ENCODE measurements around the gene HMX3.
A peak's percentile ranks its signal among the peaks of the same experiment; 100 is the strongest.

HMX3 gene

DNA sequence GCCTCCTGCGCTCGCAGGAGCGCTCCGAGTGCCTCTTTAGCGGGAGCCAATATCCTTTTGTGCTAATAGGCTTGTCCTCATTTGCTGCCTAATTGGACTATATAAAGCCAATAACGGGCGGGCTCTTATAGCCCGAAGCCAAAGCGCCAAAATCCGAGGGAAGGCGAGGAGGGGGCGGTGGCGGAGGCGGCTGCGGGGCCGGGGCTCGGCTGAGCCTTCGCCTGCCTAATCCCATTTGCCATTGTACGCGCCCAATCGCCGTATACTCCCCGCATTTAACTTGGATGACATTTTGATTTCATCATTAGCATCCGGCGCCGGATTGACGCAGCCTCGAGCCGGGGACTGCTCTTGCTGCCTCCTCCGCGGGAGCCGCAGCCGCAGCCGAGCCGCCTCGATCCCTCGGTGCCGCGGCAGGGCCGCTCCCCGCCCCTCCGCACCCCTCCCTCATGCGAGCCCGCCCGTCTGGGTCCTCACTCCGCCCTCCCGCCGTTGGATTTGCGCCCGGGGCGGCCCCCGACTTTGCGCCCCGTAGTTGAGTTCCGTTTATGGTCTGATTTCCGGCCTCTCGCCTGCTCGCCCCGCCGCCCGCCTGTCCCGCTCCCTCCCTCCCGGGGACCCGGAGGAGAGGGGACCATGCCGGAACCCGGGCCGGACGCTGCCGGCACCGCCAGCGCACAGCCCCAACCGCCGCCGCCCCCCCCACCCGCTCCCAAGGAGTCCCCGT lies at the start of gene HMX3:
HMX3 (plus strand) TSS at position 556 of the 727 bp plus-strand sequence; CDS start at position 637, 81 bp downstream.
- peak within 1 kb of the TSS; percentile 78 to 95 (median 87) for H3K4me2 ChIP-seq

DNA sequence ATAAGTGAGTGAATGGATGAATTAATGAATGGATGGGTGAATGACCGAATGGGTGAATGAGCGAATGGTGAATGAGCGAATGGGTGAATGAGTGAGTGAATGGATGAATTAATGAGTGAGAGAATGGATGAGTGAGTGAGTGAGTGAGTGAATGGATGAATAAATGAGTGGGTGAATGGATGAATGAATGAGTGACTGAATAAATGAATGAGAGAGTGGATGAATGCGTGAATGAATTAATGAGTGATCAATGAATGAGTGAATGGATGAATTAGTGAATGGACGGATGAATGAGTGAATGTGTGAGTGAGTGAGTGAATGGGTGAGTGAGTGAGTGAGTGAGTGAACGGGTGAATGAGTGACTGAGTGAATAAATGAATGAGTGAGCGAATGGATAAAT lies 49.5 kb upstream of the HMX3 start:
- no peak for TF ChIP-seq Cebpa-rat (IDR thresholded peaks at IDR 0.05)
- Histone ChIP-seq H3K4me2 (no peak overlapping the region), H3K4me1 (no peaks in the 10 kb centered on the region; a peak in 1 of 20 replicates), H3K27ac (no peak overlapping the region), H3K9ac (no peak overlapping the region), H3K27me3 (no peaks in the 10 kb centered on the region), H3K9me3 (replicated peaks in 1 of 11) (no peaks in the 10 kb centered on the region), H3K36me3 (no peaks in the 10 kb centered on the region), H4K20me1 (no peaks in the 10 kb centered on the region), H3K4me3 (no peak overlapping the region)

More for the DNA sequence above, at the start of gene HMX3:
- H3K27ac ChIP-seq, result no peak within 1 kb of the TSS
- H3K4me3 ChIP-seq, result peak within 1 kb of the TSS; percentile 51 to 72 (median 57)
- H3K4me1 ChIP-seq, result peaks cover 26 to 58% (median 48%) of the 10 kb centered on the region in 10 experiments
- TF ChIP-seq Cebpa-rat (IDR thresholded peaks at IDR 0.05), result no peak
- no peaks in the 10 kb centered on the region for H3K36me3 ChIP-seq
- H3K9me3 ChIP-seq (replicated peaks in 1 of 11), result peaks cover 0 to 24% (median 12%) of the 10 kb centered on the region in 11 experiments; a peak in 17 of 22 replicates
- peaks cover 97 to 100% (median 100%) of the 10 kb centered on the region in 11 experiments for H3K27me3 ChIP-seq
- H4K20me1 ChIP-seq, result peaks cover 0 to 76% (median 54%) of the 10 kb centered on the region in 11 experiments; a peak in 19 of 22 replicates
- H3K9ac ChIP-seq, result peak within 1 kb of the TSS in 8 of 11 experiments; percentile 13 to 53 (median 36); a peak in 10 of 22 replicates

DNA sequence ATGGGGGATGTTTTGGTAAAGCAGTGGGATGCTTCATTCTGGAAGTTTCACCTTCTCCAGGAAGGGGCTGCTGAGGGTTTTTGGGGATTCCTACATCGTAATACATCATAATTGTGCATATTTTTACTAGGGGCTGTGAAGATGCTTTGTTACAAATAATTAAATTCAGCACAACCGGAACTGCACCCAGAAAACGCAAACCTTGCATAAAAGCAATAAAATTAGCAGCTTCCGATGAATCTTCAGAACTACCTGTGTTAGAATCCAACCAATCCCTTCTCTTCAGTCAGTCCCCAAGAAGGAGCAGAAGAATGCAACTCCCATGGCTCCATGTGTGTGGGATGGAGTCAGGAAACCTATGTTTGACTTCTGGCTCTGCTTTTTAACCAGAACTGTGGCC lies 48.4 kb upstream of the HMX3 start:
- Histone ChIP-seq H3K9me3 (replicated peaks in 1 of 11) (no peaks in the 10 kb centered on the region), H3K36me3 (no peaks in the 10 kb centered on the region), H3K9ac (no peak overlapping the region), H3K27ac (no peak overlapping the region), H3K27me3 (no peaks in the 10 kb centered on the region), H3K4me3 (no peak overlapping the region), H3K4me2 (no peak overlapping the region), H3K4me1 (no peaks in the 10 kb centered on the region; a peak in 1 of 20 replicates), H4K20me1 (no peaks in the 10 kb centered on the region)
- TF ChIP-seq Cebpa-rat (IDR thresholded peaks at IDR 0.05), result no peak

DNA sequence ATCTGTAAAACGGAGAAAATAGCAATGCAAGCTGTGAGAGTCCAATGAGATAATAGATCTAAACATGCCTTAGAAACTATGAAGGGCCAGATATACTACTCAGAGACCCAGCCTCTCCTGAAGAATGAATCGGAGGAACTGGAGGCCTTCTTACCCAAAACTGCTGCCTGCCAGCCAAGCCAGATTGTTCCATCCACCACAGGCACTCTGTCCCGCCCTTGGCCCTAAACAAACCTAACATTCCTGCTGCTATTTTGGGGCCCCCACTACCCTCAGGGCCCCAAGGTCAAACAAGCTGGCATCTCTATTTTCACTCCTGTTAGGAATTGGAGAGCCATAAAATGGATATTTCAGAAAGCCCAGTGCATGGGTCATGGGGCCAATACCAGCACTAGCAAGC lies 48.0 kb upstream of the HMX3 start:
- Histone ChIP-seq H4K20me1 (no peaks in the 10 kb centered on the region), H3K27ac (no peak overlapping the region), H3K9ac (no peak overlapping the region), H3K9me3 (replicated peaks in 1 of 11) (no peaks in the 10 kb centered on the region), H3K4me3 (no peak overlapping the region), H3K4me1 (no peaks in the 10 kb centered on the region; a peak in 1 of 20 replicates), H3K36me3 (no peaks in the 10 kb centered on the region), H3K27me3 (no peaks in the 10 kb centered on the region), H3K4me2 (no peak overlapping the region)
- TF ChIP-seq Cebpa-rat (IDR thresholded peaks at IDR 0.05), result no peak

DNA sequence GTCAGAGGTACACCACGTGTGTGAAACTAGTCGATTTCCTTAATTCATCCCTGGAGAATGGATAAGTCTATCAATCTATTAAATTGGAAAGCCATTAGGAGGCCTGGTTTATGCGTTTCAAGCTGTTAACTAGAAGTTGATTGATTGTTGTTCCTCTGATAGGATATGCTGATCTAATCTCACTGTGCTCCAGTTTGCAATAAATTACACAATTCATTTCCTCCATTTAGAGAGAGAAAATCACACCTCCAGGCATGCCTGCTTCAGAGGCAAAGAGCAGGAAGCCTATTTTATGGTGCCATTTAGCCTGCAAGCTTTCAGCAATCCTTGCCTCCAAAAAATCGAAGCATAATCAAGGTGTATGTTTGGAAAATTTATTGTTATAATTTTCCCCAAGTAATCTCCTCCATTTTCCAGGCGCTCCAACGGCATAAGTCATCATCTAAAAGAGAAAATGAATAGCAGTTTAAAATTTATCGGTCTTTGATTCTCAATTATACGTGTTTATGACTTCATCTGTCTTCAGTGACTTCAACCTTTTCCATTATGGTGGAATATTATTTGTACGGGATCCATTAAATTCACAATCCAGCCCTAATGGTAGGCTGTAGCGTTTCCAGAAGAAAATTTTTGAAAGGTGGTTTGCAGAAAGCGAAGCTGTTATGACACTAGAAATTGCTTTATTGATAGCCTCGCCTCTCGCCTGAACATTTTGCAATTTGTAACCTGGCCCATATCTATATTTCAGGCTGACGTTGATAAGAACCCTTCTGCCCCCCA lies 42.9 kb upstream of the HMX3 start:
- H4K20me1 ChIP-seq, result no peaks in the 10 kb centered on the region; a peak in 1 of 22 replicates
- H3K4me2 ChIP-seq, result no peak overlapping the region
- H3K27ac ChIP-seq, result no peak overlapping the region
- no peak overlapping the region for H3K4me3 ChIP-seq
- H3K9ac ChIP-seq, result no peak overlapping the region
- H3K27me3 ChIP-seq, result no peaks in the 10 kb centered on the region
- H3K36me3 ChIP-seq, result no peaks in the 10 kb centered on the region
- TF ChIP-seq Cebpa-rat (IDR thresholded peaks at IDR 0.05), result no peak
- H3K4me1 ChIP-seq, result no peaks in the 10 kb centered on the region; a peak in 1 of 20 replicates
- no peaks in the 10 kb centered on the region for H3K9me3 ChIP-seq (replicated peaks in 1 of 11)

DNA sequence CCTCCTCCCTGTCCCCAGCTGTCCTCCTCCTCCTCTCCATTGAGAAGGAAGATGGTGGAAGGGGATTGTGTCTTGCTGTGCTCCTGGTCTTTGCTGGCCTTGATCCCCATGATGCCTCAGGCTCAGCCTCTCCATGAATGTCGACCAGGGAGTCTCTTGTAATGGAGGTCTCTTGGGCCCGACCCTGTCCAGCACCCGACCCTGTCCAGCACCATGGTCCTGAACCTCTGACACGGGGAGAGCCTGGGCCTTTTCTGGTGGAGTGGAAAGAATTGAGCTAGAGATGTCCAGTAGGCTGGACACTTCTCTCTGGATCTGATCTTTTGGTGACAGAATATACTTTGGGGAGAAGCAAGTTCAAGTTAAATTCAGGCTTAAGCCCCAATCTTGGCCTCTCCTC lies 42.3 kb upstream of the HMX3 start:
- Histone ChIP-seq H3K36me3 (no peaks in the 10 kb centered on the region), H4K20me1 (no peaks in the 10 kb centered on the region; a peak in 1 of 22 replicates), H3K9ac (no peak overlapping the region), H3K4me2 (no peak overlapping the region), H3K27ac (no peak overlapping the region), H3K4me1 (no peaks in the 10 kb centered on the region; a peak in 1 of 20 replicates), H3K4me3 (no peak overlapping the region), H3K9me3 (replicated peaks in 1 of 11) (no peaks in the 10 kb centered on the region), H3K27me3 (no peaks in the 10 kb centered on the region)
- TF ChIP-seq Cebpa-rat (IDR thresholded peaks at IDR 0.05), result no peak

DNA sequence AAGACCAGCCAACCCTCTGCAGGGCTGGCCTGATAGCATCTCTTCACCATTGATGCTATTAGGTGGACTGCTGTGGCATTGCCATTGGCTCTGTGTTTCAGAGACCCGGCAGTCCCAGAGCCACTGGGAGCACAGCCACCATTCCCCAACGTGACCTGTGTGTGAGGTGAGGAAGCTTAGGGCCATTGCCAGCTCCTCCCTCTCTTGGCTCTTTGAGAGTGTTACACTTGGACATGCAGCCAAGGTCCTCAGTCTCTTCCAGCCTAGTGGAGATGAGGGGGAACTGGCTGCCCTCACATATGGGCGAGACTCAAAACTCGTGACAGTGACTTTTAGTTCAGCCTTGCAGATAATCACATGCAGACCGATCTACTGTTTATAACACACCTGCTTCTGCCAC lies 39.3 kb upstream of the HMX3 start:
- Histone ChIP-seq H3K4me2 (no peak overlapping the region), H3K36me3 (no peaks in the 10 kb centered on the region), H3K4me1 (peaks cover 0 to 10% (median 6%) of the 10 kb centered on the region in 10 experiments; a peak in 12 of 20 replicates), H3K9ac (no peak overlapping the region), H3K27me3 (no peaks in the 10 kb centered on the region), H3K4me3 (no peak overlapping the region), H4K20me1 (no peaks in the 10 kb centered on the region; a peak in 1 of 22 replicates), H3K9me3 (replicated peaks in 1 of 11) (no peaks in the 10 kb centered on the region), H3K27ac (no peak overlapping the region)
- TF ChIP-seq Cebpa-rat (IDR thresholded peaks at IDR 0.05), result no peak

DNA sequence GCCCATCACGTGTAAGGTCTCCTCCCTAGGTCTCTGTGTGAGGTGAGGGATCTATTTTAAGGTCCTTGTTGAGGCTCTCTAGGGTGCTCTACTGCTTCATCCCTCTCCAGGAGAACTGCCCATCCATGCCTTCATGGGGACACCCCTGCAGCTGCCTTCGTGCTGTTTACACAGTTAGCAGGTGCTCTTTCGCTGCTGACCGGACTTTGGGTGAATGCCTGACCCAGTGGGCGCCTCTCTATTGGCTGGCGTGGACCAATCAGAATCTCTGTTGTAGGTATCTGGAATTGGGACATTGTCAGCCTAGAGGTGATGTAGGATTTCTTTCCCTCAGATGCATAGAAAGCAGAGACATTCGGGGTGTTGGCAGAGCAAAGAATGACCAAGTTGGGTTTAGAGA lies 38.7 kb upstream of the HMX3 start:
- Histone ChIP-seq H3K4me1 (peaks cover 0 to 10% (median 6%) of the 10 kb centered on the region in 10 experiments; a peak in 12 of 20 replicates), H4K20me1 (no peaks in the 10 kb centered on the region; a peak in 1 of 22 replicates), H3K4me2 (no peak overlapping the region), H3K4me3 (no peak overlapping the region), H3K36me3 (no peaks in the 10 kb centered on the region), H3K9me3 (replicated peaks in 1 of 11) (no peaks in the 10 kb centered on the region), H3K9ac (no peak overlapping the region), H3K27ac (no peak overlapping the region), H3K27me3 (no peaks in the 10 kb centered on the region)
- TF ChIP-seq Cebpa-rat (IDR thresholded peaks at IDR 0.05), result no peak

DNA sequence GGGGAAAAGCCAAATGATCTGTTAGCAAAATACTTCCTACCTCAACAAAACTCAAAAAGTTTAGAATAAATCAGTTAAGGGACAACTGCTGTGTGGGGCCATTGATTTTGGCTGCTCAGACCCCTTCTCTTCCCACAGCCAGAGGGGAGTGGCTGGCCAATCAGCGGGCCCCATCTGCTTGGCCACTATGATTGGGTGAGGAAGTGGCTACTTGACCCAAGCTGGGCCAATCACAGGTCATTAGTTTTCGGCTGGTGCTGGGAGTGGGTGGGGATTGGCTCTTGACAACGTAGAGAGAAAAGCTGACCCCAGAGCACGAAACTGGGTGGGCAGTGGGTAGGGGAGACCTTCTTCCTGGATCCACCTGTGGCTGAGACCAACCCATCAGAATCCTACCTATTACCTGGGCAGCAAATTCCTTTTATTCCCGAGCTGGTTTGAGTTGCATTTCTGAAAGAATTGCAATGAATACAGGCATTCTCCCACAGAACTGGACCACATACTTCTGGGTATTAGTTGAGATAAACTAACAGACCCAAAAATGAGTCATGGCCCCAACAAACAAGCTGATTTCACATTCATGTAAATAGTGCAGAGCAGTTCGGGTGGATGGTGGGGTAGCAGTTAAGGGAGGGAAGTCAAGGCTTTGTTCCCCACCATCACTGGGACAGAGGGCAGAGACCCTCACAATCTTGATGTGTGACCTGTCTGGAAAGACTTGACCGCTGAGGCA lies 35.6 kb upstream of the HMX3 start:
- Histone ChIP-seq H4K20me1 (no peaks in the 10 kb centered on the region), H3K4me2 (peak overlapping the region in 6 of 11 experiments; percentile 24 to 49 (median 36); a peak in 9 of 22 replicates), H3K9me3 (replicated peaks in 1 of 11) (no peaks in the 10 kb centered on the region), H3K4me1 (peaks cover 0 to 10% (median 6%) of the 10 kb centered on the region in 10 experiments; a peak in 12 of 20 replicates), H3K9ac (no peak overlapping the region), H3K27ac (no peak overlapping the region), H3K36me3 (no peaks in the 10 kb centered on the region), H3K27me3 (no peaks in the 10 kb centered on the region), H3K4me3 (no peak overlapping the region)
- no peak for TF ChIP-seq Cebpa-rat (IDR thresholded peaks at IDR 0.05)

All from BLaER1 treated with 17β-estradiol and CSF1 and Interleukin-3, amounts not matched to agents 10 nM and 100 nM (cell line).